Stimulated activated CD8-positive, alpha-beta memory T cell treated with anti-CD3 and anti-CD28 coated beads, Interleukin-15, amount 100 ng/mL, for 4 hours (primary cell): ENCODE data around the gene DNAH12.
"Not testable (repeated sequence)": the region's sequence is repeated elsewhere in the genome, so short reads cannot be mapped to it uniquely, and the experiment has no call there.

Experiments used
- DNase-seq, 2 donors: peaks; one replicate each; pipeline ENCODE4 v3.0.0-alpha.2; 2020; ENCODE audit warnings: low read depth in 2 of 2

Gene DNAH12

GRCh38 chr3:57402675-57403074, 141.5 kb downstream of the DNAH12 start:
- DNase-seq, result no peak

- peak; percentile 11 to 27 for DNase-seq
These were observed 146.7 kb downstream of the DNAH12 start for GRCh38 chr3:57397175-57398026.

- no peak for DNase-seq
These were observed 150.2 kb downstream of the DNAH12 start for GRCh38 chr3:57393977-57394376.

GRCh38 chr3:57391767-57392166, 152.4 kb downstream of the DNAH12 start:
- DNase-seq, result no peak

- no peak for DNase-seq
These were observed 154.9 kb downstream of the DNAH12 start for GRCh38 chr3:57389271-57389670.

GRCh38 chr3:57386307-57386706, 157.8 kb downstream of the DNAH12 start:
- no peak for DNase-seq

- DNase-seq, result no peak
These were observed 158.6 kb downstream of the DNAH12 start for GRCh38 chr3:57385498-57385897.

GRCh38 chr3:57383838-57384237, 160.3 kb downstream of the DNAH12 start:
- DNase-seq, result no peak

GRCh38 chr3:57383406-57383805, 160.7 kb downstream of the DNAH12 start:
- DNase-seq, result no peak

GRCh38 chr3:57382933-57383332, 161.2 kb downstream of the DNAH12 start:
- DNase-seq, result no peak

GRCh38 chr3:57370341-57370740, 173.8 kb downstream of the DNAH12 start:
- DNase-seq, result no peak

GRCh38 chr3:57365089-57365488, 179.1 kb downstream of the DNAH12 start:
- not testable (repeated sequence) for DNase-seq

- not testable (repeated sequence) for DNase-seq
These were observed 187.9 kb downstream of the DNAH12 start for GRCh38 chr3:57356275-57356674.

GRCh38 chr3:57354768-57355167, 189.4 kb downstream of the DNAH12 start:
- DNase-seq, result no peak

- no peak for DNase-seq
These were observed 193.9 kb downstream of the DNAH12 start for GRCh38 chr3:57350271-57350670.

- DNase-seq, result not testable (repeated sequence)
These were observed 205.0 kb downstream of the DNAH12 start for GRCh38 chr3:57339071-57339642.

- DNase-seq, result not testable (repeated sequence)
These were observed 205.7 kb downstream of the DNAH12 start for GRCh38 chr3:57338272-57339070.

- DNase-seq, result no peak
These were observed 208.7 kb downstream of the DNAH12 start for GRCh38 chr3:57335283-57335938.

GRCh38 chr3:57331078-57331610, 213.0 kb downstream of the DNAH12 start:
- no peak for DNase-seq

GRCh38 chr3:57326498-57326897, 217.6 kb downstream of the DNAH12 start:
- not testable (repeated sequence) for DNase-seq

GRCh38 chr3:57314204-57314603, 229.9 kb downstream of the DNAH12 start:
- no peak for DNase-seq
